Measurements from ENCODE around the gene CD53.

- TF ChIP-seq CTCF (IDR thresholded peaks at IDR 0.05; ENCODE audit: poor library complexity, severe bottlenecking), result no peak
- no peak for TF ChIP-seq POLR2AphosphoS5 (IDR thresholded peaks at IDR 0.05)
- no peak for TF ChIP-seq SMC3 (conservative IDR thresholded peaks at IDR 0.05; ENCODE audit: poor library complexity)
- TF ChIP-seq RAD21 (conservative IDR thresholded peaks at IDR 0.05), result no peak
- no peak for TF ChIP-seq EP300 (conservative IDR thresholded peaks at IDR 0.05; ENCODE audit: poor library complexity, severe bottlenecking)
Observed at GRCh38 chr1:110927484-110928075, 54.6 kb downstream of the CD53 start.

All from neural cell (in vitro differentiated cells).